BJ (cell line): ENCODE measurements around the gene SHH. TPM values are rescaled to one million over a fixed set of nuclear protein-coding genes. Genes with fewer than 3 reads are reported as not detected.
A peak's percentile ranks its signal among the peaks of the same experiment; 100 is the strongest.

ENCODE experiments used
- CTCF ChIA-PET: fragments of 350-600 bp; formaldehyde crosslinking; extraction: SDS; loops from one replicate; lab custom pipeline; 2021; ENCODE audit warnings: antibody characterized with exemption, inconsistent platforms; lab: Yijun Ruan, JAX
- POLR2A ChIA-PET: fragments of 300-600 bp; sonication (Branson Sonifier 250); formaldehyde crosslinking; extraction: SDS; loops from one replicate; lab custom pipeline; 2021; ENCODE audit warnings: antibody characterized with exemption; lab: Charles Lee
- DNase-seq: peaks from one replicate; pipeline ENCODE4 v3.0.0-alpha.2; 2011; ENCODE audit warnings: low read depth
- H3K27me3 ChIP-seq: 2 replicates; pipeline ENCODE4 v1.6.0; 2011; ENCODE audit warnings: low read length; ENCODE audit not compliant: control insufficient read depth, insufficient read depth
- H3K36me3 ChIP-seq: 2 replicates; pipeline ENCODE4 v1.5.1; 2011; ENCODE audit warnings: low read length; ENCODE audit not compliant: control insufficient read depth, insufficient read depth
- H3K4me3 ChIP-seq: 2 replicates; pipeline ENCODE4 v1.5.1; 2011; ENCODE audit warnings: low read depth, mild to moderate bottlenecking, control low read depth, low read length
- polyA plus RNA-seq: library from polyadenylated mRNA; depleted of rRNA; stranded (reverse); fragments of >200 nt; gene quantifications from 2 replicates; pipeline ENCODE4 v1.2.3, GENCODE V29; 2011
- TF ChIP-seq, protein P1 (sequence below): IDR thresholded peaks from 2 replicates; pipeline ENCODE4 v1.5.1; 2011; ENCODE audit warnings: low read depth, mild to moderate bottlenecking, control low read depth, inconsistent platforms, low read length, moderate library complexity; ENCODE audit not compliant: insufficient read depth

SHH gene
- polyA plus RNA-seq, 1 experiment = not detected

DNA sequence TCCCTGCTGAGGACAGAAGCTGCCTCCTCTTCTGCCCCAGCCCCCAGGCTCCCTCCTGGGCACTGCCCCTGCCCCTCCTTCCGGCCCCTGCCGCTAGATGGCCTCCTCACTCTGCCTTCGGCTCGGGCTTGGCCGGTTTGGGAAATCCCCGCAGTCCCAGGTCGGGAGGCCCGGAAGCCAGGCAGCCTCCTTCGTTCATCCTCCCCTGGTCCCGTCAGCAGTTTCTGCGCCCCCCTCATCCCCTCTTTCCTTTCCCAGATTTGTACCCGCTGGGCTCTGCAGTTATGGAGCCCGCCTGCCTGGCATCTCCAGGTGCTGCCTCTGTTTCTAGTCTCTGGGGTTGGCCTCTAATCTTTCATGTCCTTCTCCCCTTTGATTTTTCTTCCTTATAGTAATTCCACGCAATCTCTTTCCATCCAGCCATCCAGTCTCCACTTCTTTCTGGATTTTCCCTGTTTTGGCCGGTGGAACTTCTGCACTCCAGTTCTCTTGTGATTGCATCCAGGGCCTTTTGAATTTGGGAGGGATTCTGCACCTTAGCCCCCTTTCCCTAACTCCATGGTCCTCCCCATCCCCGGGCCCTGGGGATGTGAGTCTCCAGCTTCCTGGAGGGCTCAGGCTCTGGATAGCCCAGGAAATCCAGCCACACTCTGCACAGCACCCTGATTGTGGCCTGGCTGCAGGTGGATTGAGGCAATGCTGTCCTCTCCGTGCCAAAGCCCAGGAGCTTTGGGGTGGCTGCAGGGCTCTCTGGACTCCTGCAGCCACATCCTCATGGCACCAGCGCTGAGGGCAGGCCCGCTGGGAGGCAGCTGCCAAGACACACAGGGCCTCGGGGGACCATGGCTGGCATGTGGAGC, 3.3 kb upstream of the SHH start:
- Histone ChIP-seq H3K27me3 (peaks cover 36% of the 10 kb centered on the region), H3K4me3 (no peak overlapping the region), H3K36me3 (no peaks in the 10 kb centered on the region)
- CTCF ChIA-PET = interaction anchor here (0.6 to 1.3 kb wide), 4 partner anchors 10 to 1190 kb away, joined by 3 to 4 read pairs (median 3); no protein-coding TSS in a partner anchor
- TF ChIP-seq, protein P1, sequence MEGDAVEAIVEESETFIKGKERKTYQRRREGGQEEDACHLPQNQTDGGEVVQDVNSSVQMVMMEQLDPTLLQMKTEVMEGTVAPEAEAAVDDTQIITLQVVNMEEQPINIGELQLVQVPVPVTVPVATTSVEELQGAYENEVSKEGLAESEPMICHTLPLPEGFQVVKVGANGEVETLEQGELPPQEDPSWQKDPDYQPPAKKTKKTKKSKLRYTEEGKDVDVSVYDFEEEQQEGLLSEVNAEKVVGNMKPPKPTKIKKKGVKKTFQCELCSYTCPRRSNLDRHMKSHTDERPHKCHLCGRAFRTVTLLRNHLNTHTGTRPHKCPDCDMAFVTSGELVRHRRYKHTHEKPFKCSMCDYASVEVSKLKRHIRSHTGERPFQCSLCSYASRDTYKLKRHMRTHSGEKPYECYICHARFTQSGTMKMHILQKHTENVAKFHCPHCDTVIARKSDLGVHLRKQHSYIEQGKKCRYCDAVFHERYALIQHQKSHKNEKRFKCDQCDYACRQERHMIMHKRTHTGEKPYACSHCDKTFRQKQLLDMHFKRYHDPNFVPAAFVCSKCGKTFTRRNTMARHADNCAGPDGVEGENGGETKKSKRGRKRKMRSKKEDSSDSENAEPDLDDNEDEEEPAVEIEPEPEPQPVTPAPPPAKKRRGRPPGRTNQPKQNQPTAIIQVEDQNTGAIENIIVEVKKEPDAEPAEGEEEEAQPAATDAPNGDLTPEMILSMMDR = peak; percentile 70
- POLR2A ChIA-PET = no interaction called here
- DNase-seq = no peak

DNA sequence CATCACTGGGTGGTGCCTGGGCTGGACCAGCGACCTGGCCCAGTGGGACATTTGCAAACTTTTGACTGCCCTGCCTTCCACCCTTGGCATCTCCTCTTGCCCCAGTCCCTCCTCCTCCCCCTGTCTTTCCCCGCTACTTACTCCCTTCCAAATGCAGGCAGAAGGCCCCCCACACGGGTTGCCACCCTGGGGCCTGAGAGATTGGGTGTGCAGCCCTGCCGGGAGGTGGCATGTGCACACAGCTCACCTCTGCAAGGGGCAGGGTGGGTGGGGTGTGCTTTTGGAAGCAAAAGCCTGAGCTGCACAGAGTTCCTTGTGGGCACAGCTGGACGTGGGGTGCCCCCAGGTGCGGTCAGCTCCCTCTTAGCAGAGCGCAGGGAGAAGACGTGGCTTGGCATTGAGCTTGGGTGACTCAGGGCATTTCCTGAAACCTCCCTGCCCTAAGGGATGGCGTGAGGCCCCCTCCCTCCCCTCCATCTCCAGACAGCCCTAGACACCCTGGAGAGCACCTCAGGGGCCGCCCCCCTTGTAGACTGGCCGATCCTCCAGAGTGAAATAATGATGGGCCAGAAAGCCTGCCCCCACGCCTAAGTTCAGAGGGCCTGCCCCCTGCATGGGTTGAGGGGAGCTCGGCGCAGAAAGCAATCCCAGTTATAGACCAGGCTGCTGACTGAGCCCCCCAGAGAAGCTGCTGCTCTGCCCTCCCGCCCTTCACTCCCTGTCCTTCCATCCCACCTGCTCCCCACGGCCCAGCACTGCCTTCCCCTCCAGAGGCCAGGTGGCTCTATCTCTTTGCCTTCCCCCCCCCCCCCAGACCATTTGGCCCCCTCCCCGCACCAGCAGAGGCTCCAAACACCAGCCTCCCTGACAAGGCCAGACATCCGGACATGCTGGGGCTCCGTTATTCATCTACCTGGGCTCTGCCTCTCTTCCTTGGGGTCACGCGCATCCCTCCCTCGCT, 2.3 kb upstream of the SHH start:
- Histone ChIP-seq H3K36me3 (no peaks in the 10 kb centered on the region), H3K4me3 (no peak overlapping the region), H3K27me3 (peaks cover 44% of the 10 kb centered on the region)
- TF ChIP-seq, protein P1 = no peak
- ChIA-PET CTCF (interaction anchor here (1.0 to 1.6 kb wide), 3 partner anchors 9 to 1002 kb away, joined by 3 to 5 read pairs (median 3); no protein-coding TSS in a partner anchor), POLR2A (no interaction called here)
- no peak for DNase-seq

DNA sequence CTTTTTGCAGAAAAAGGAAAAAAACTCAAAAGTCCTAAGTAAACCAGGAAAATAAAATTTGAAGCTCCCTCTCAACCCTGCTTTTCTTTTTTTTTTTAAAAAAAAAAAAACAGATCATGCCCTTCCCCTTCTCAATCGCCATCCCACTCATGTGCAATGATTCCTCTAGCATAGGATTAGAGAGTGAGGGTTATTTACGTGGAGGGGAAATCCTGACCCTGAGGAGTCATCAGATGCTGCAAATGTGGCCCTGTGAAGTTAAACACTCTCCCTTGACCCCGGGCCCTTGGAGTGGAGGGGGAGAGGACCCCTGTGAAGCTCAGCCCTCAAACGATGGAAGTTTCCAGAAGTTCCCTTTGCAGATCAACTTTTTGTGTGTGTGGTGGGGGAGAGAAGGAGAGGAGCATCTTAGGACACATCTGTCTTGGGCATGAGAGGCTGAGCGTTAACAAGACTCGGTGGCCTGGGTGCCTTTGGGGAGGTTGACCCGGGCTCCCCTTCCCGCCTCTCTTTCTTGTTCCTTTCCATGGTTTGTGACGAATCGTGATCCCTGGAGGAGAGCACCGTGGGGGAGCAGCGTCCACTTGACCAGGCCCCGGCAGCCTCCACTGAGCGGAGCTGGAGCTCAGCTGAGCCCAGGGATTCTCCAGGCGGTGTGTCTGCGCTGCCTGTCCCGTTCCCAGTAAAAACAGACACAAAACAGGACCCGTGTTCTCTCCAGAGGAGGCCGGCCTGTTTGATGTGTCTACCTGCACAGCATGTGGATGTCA, 1.5 kb upstream of the SHH start:
- Histone ChIP-seq H3K4me3 (no peak overlapping the region), H3K27me3 (peaks cover 51% of the 10 kb centered on the region), H3K36me3 (no peaks in the 10 kb centered on the region)
- CTCF ChIA-PET = interaction anchor here (0.6 to 1.6 kb wide), 4 partner anchors 8 to 1003 kb away, joined by 3 to 5 read pairs (median 3); no protein-coding TSS in a partner anchor
- no peak for DNase-seq
- POLR2A ChIA-PET = no interaction called here
- TF ChIP-seq, protein P1 = no peak

DNA sequence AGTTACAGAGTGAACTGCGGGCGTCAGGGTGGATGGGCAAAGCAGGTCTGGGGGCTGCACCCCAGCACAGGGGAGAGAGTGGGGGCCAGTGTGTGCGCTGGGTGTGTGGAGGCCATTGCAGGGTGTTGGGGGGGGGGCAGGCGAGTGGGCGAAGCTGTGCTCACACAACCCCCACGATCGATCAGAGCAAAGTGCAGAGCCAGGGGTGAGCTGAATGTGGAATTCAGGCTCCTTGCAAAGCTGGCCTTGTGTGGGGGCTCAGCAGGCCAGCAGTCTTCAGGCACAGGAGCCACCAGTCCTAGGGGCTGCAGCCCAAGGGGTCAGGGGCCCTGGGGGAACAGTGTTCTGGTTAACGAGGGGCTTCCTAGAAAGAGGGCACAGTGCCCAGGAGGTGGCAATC, 862 bp upstream of the SHH start:
- H3K36me3 ChIP-seq = no peaks in the 10 kb centered on the region
- ChIA-PET POLR2A (no interaction called here), CTCF (interaction anchor here (0.6 to 1.6 kb wide), 5 partner anchors 9 to 1362 kb away, joined by 3 to 5 read pairs (median 3); no protein-coding TSS in a partner anchor)
- no peak overlapping the region for H3K4me3 ChIP-seq
- TF ChIP-seq, protein P1 = no peak
- peaks cover 54% of the 10 kb centered on the region for H3K27me3 ChIP-seq
- DNase-seq = no peak
